Stimulated activated CD4-positive, alpha-beta T cell treated with anti-CD3 and anti-CD28 coated beads, Interleukin-2, amount 100 ng/mL, for 4 hours (primary cell): ENCODE measurements around the gene ADGRE3.
"Not testable (repeated sequence)": the region's sequence is repeated elsewhere in the genome, so short reads cannot be mapped to it uniquely, and the experiment has no call there.

Experiments
- DNase-seq: peaks from one replicate; pipeline ENCODE4 v3.0.0-alpha.2; 2020; ENCODE audit warnings: low read depth

ADGRE3 gene

DNA sequence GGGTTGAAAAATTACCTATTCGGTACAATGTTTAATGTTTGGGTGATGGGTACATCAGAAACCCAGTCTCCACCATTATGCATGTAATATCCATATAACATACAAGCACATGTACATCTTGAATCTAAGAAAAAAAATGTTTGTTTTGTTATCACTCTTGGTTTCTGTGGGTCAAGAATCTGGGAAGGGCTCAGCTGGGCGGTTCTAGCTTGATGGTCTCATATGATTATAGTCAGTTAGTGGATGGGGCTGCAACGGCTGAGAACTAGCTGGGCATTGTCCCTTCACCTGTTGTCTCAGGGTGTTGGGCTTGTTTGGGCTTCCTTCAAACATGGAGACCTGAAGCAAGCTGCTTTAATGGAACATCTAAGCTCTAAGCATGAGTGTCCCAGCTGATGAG, 4.7 kb downstream of the ADGRE3 start:
- DNase-seq: no peak

DNA sequence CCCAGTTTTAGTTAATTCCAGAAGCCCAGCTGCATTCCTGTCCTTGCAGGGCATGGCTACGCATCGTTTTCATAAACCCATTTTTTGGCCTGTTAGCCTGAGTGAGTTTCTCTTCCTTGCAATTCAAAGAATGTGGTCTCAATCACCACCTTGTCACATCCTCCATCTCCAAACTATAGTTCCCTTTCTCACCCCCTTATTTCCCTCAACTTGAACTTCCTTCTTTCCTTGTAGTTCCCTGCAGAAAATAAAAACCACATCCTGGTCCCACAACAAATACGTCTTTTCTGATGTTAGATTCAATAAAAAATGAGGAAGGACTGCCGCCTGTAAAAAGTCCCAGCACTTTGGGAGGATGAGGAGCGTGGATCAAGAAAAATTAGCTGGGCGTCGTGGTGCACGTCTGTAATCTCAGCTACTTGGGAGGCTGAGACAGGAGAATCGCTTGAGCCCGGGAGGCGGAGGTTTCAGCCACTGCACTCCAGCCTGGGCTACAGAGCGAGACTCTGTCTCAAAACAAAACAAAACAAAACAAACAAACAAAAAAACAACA, 13.2 kb downstream of the ADGRE3 start:
- no peak for DNase-seq

- DNase-seq: no peak
Measured at GRCh38 chr19:14659874-14660489, 14.7 kb downstream of the ADGRE3 start.

- DNase-seq: no peak
Measured at GRCh38 chr19:14655726-14656125, 18.9 kb downstream of the ADGRE3 start.

DNA sequence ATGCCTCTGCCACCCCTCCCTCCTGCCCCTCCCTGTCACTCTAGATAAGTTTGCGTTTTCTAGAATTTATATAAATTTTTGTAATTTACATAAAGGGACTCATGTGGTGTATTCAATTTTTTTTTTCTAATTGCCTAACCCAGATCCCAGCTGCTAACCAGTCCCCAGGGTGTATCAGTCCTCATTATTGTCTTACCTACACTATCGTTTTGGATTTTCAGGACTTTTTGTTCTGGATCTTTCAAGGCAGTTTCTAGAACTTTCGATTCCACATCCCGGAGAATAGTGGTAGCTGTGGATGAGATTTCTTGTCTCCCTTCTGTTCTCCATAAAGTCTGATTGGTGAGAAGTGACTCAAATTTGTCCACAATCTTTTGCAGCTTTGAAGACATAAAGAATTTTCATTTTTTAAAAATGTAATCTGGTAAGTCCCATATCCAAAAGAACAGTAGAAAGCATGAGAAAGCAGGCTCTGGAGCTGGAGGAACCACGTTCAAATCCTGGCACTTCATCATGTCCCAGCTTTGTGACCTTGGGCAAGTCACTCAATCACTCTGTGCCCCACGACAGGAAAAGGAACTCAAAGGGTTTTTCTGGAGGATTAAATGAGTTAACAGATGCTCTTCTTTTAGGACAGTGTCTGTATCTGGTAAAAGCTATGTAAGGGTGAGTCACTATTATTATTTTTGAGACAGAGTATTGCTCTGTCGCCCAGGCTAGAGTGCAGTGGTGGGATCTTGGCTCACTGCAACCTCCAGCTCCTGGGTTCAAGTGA, 19.7 kb downstream of the ADGRE3 start:
- DNase-seq: no peak

DNA sequence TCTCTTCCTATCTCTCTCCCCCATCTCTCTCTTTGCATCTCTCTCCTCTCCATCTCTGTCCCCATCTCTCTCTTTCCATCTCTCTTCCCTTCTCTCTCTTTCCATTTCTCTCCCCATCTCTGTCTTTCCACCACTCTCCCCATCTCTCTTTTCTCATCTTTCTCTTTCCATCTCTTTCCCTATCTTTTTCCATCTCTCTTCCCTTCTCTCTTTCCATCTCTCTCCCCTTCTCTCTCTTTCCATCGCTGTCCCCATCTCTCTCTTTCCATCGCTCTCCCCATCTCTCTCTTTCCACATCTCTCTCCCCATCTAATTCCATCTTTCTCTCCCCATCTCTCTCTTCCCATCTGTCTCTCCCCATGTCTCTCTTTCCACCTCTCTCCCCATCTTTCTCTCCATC, 24.5 kb downstream of the ADGRE3 start:
- no peak for DNase-seq

DNA sequence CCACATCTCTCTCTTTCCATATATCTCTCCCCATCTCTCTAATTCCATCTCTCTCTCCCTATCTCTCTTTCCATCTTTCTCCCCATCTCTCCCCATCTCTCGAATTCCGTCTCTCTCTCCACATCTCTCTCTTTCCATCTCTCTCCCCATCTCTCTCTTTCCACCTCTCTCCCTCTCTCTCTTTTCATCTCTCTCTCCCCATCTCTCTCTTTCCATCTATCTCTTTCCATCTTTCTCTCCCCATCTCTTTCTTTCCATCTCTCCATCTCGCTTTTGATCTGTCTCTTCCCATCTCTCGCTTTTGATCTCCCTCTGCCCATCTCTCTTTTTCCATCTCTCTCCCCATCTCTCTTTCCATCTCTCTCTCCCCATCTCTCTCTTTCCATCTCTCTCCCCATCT, 25.6 kb downstream of the ADGRE3 start:
- DNase-seq: no peak

- DNase-seq: no peak
Measured at GRCh38 chr19:14648506-14648905, 26.1 kb downstream of the ADGRE3 start.

- no peak for DNase-seq
Measured at GRCh38 chr19:14639536-14640277, 34.9 kb downstream of the ADGRE3 start.

- no peak for DNase-seq
Measured at GRCh38 chr19:14632286-14632685, 42.4 kb downstream of the ADGRE3 start.

GRCh38 chr19:14629557-14629956, 45.1 kb downstream of the ADGRE3 start:
- DNase-seq: no peak

DNA sequence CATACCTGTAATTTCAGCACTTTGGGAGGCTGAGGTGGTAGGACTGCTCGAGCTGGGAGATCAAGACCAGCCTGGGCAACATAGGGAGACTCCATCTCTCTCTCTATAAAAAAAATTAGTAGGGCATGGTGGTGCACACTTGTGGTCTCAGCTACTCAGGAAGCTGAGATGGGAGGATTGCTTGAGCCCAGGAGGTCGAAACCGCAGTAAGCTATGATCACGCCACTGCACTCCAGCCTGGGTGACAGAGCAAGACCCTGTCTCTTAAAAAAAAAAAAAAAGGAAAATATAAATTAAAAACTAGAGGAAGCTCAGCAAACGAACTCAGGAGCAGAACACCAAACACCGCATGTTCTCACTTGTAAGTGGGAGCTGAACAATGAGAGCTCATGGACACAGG, 50.2 kb downstream of the ADGRE3 start:
- not testable (repeated sequence) for DNase-seq

DNA sequence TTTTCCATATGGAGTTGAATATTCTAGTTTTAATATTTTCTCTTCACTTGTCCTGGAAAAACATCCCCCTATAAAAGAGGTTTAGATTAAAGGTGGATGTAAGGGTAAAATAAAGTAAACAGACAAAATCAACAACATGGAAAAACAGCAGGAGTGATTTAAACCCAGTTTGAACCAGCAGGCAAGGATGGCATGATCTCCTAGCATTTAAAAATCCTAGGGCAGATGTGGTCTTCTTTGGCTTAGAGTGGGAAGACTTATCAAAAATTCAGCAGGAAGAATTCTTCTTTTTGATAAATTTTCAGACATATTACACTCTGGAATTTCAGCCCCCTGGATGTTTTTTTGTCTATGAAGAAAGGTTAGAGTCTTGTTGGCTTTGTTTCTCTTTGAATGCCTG, 55.2 kb downstream of the ADGRE3 start:
- no peak for DNase-seq

- DNase-seq: no peak
Measured at GRCh38 chr19:14616407-14616806, 58.2 kb downstream of the ADGRE3 start.

- no peak for DNase-seq
Measured at GRCh38 chr19:14615623-14616022, 59.0 kb downstream of the ADGRE3 start.

DNA sequence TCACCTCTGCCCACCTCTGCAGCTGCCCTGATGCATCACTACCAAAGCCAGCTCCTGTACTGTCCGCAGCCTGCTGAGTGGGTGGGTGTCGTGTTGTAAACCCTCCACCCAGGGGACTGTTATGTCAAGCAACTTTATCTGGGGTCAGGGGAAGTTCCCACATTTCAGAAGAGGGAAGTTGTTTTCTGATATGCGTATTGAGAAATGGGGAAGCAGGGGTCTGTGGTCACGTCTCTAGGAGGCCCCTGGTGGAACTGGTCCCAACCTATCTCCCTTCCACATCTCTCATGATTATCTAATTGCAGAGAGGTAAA, 60.6 kb downstream of the ADGRE3 start:
- DNase-seq: no peak

GRCh38 chr19:14613399-14614098, 61.1 kb downstream of the ADGRE3 start:
- DNase-seq: not testable (repeated sequence)

- no peak for DNase-seq
Measured at GRCh38 chr19:14612657-14613056, 62.0 kb downstream of the ADGRE3 start.

GRCh38 chr19:14612242-14612641, 62.4 kb downstream of the ADGRE3 start:
- DNase-seq: not testable (repeated sequence)

GRCh38 chr19:14611051-14611450, 63.6 kb downstream of the ADGRE3 start:
- DNase-seq: no peak

DNA sequence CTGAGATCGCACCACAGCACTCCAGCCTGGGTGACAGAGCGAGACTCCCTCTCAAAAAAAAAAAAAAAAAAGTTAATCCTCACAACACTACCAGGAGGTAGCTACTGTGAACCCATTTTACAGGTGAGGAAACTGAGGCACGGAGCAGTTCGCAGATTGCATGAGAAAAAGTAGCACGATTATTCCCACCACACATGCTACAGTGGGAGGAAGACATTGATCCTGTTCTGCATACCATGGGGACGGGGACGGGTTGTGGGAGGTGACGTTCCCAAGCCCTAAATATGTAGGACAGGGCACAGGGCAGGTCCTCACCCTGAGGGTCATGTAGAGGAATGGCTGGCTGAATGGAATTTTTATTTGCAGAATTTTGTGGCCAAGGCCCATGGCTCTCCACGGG, 68.0 kb downstream of the ADGRE3 start:
- no peak for DNase-seq

GRCh38 chr19:14603990-14604387, 70.7 kb downstream of the ADGRE3 start:
- DNase-seq: no peak
